ENCODE data around the gene PIK3R5. TPM values are rescaled to one million over a fixed set of nuclear protein-coding genes. Genes with fewer than 3 reads are reported as not detected.

The PIK3R5 gene
- polyA plus RNA-seq, 3 donors: 0.81 to 1.3 (median 0.90) TPM

- DNase-seq (ENCODE audit: extremely low read depth in 1 of 11, low read depth in 9 of 11, low spot score in 4 of 11): no peak
Observed at GRCh38 chr17:8959312-8959918, 6.1 kb downstream of the PIK3R5 start.

- no peak for DNase-seq (ENCODE audit: extremely low read depth in 1 of 11, low read depth in 9 of 11, low spot score in 4 of 11)
Observed at GRCh38 chr17:8957721-8958120, 7.8 kb downstream of the PIK3R5 start.

- DNase-seq (ENCODE audit: extremely low read depth in 1 of 11, low read depth in 9 of 11, low spot score in 4 of 11): no peak
Observed at GRCh38 chr17:8956465-8956902, 9.0 kb downstream of the PIK3R5 start.

- no peak for DNase-seq (ENCODE audit: extremely low read depth in 1 of 11, low read depth in 9 of 11, low spot score in 4 of 11)
Observed at GRCh38 chr17:8955021-8955959, 10.2 kb downstream of the PIK3R5 start.

- DNase-seq (ENCODE audit: extremely low read depth in 1 of 11, low read depth in 9 of 11, low spot score in 4 of 11): no peak
Observed at GRCh38 chr17:8954339-8954738, 11.2 kb downstream of the PIK3R5 start.

- DNase-seq (ENCODE audit: extremely low read depth in 1 of 11, low read depth in 9 of 11, low spot score in 4 of 11): no peak
Observed at GRCh38 chr17:8953156-8953885, 12.2 kb downstream of the PIK3R5 start.

- DNase-seq (ENCODE audit: extremely low read depth in 1 of 11, low read depth in 9 of 11, low spot score in 4 of 11): no peak
Observed at GRCh38 chr17:8952191-8952590, 13.3 kb downstream of the PIK3R5 start.

- no peak for DNase-seq (ENCODE audit: extremely low read depth in 1 of 11, low read depth in 9 of 11, low spot score in 4 of 11)
Observed at GRCh38 chr17:8951206-8951605, 14.3 kb downstream of the PIK3R5 start.

- DNase-seq (ENCODE audit: extremely low read depth in 1 of 11, low read depth in 9 of 11, low spot score in 4 of 11): no peak
Observed at GRCh38 chr17:8949061-8949661, 16.3 kb downstream of the PIK3R5 start.

- DNase-seq (ENCODE audit: extremely low read depth in 1 of 11, low read depth in 9 of 11, low spot score in 4 of 11): no peak
Observed at GRCh38 chr17:8948462-8948861, 17.0 kb downstream of the PIK3R5 start.

GRCh38 chr17:8947201-8947600 lies 18.3 kb downstream of the PIK3R5 start:
- no peak for DNase-seq (ENCODE audit: extremely low read depth in 1 of 11, low read depth in 9 of 11, low spot score in 4 of 11)

- DNase-seq (ENCODE audit: extremely low read depth in 1 of 11, low read depth in 9 of 11, low spot score in 4 of 11): no peak
Observed at GRCh38 chr17:8946476-8946875, 19.0 kb downstream of the PIK3R5 start.

- DNase-seq (ENCODE audit: extremely low read depth in 1 of 11, low read depth in 9 of 11, low spot score in 4 of 11): no peak
Observed at GRCh38 chr17:8946071-8946470, 19.4 kb downstream of the PIK3R5 start.

GRCh38 chr17:8944748-8945147 lies 20.8 kb downstream of the PIK3R5 start:
- DNase-seq (ENCODE audit: extremely low read depth in 1 of 11, low read depth in 9 of 11, low spot score in 4 of 11): no peak

- no peak for DNase-seq (ENCODE audit: extremely low read depth in 1 of 11, low read depth in 9 of 11, low spot score in 4 of 11)
Observed at GRCh38 chr17:8944083-8944482, 21.4 kb downstream of the PIK3R5 start.

- no peak for DNase-seq (ENCODE audit: extremely low read depth in 1 of 11, low read depth in 9 of 11, low spot score in 4 of 11)
Observed at GRCh38 chr17:8941980-8942622, 23.4 kb downstream of the PIK3R5 start.

GRCh38 chr17:8941520-8941919 lies 24.0 kb downstream of the PIK3R5 start:
- DNase-seq (ENCODE audit: extremely low read depth in 1 of 11, low read depth in 9 of 11, low spot score in 4 of 11): no peak

GRCh38 chr17:8940866-8941471 lies 24.5 kb downstream of the PIK3R5 start:
- no peak for DNase-seq (ENCODE audit: extremely low read depth in 1 of 11, low read depth in 9 of 11, low spot score in 4 of 11)
